BE2C (cell line): ENCODE results near the gene PITPNM1.
"Not testable (repeated sequence)": the region's sequence is repeated elsewhere in the genome, so short reads cannot be mapped to it uniquely, and the experiment has no call there.

Experiments used
- DNase-seq: peaks from one replicate; pipeline ENCODE4 v3.0.0-alpha.2; 2020
- H3K27me3 ChIP-seq: fragments of 250-450 bp; sonication (Bioruptor Pico); 2 replicates; pipeline ENCODE4 v1.5.1; 2020; ENCODE audit warnings: mild to moderate bottlenecking
- H3K36me3 ChIP-seq: fragments of 250-450 bp; sonication (Bioruptor Pico); 2 replicates; pipeline ENCODE4 v1.5.1; 2020; ENCODE audit warnings: mild to moderate bottlenecking
- H3K4me1 ChIP-seq: fragments of 250-450 bp; sonication (Bioruptor Pico); 2 replicates; pipeline ENCODE4 v1.5.1; 2020
- H3K4me3 ChIP-seq: 2 replicates; pipeline ENCODE4 v1.5.1; 2011; ENCODE audit warnings: low read depth, low read length
- H3K9me3 ChIP-seq: fragments of 250-450 bp; sonication (Bioruptor Pico); 2 replicates; pipeline ENCODE4 v1.5.1; 2020
- CTCF ChIP-seq: IDR thresholded peaks from 2 replicates; pipeline ENCODE4 v1.5.1; 2012; ENCODE audit warnings: mild to moderate bottlenecking, low read depth, low read length

The PITPNM1 gene

DNA sequence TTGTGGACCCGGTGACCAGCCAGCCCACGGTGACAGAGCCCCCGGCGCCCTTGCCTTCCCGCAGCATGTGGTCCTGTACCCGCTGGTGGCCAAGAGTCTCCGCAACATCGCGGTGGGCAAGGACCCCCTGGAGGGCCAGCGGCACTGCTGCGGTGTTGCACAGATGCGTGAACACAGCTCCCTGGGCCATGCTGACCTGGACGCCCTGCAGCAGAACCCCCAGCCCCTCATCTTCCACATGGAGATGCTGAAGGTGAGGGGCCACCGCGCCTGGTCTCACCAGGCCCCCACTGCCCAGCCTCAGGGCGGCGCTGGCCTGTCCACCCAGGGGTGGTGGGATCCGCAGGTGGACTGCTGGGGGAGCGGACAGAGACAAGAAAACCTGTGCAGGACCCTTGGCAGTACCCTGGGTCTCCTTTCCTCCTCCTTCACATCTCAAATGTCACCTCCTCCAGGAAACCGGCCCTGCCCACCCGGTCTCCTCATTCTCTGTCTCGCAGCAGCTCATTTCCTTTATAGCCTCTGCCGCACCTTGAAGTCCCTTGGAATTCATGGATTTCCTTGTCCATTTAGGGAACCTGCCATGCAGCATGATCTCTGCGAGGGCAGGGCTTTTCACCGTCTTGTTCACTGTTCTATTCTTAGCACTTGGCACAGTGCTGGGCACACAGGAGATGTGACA, 15.8 kb downstream of the PITPNM1 start:
- Histone ChIP-seq H3K36me3 (peaks cover 9% of the 10 kb centered on the region), H3K27me3 (no peaks in the 10 kb centered on the region), H3K9me3 (no peaks in the 10 kb centered on the region), H3K4me3 (no peak overlapping the region), H3K4me1 (no peaks in the 10 kb centered on the region)
- no peak for TF ChIP-seq CTCF
- no peak for DNase-seq

DNA sequence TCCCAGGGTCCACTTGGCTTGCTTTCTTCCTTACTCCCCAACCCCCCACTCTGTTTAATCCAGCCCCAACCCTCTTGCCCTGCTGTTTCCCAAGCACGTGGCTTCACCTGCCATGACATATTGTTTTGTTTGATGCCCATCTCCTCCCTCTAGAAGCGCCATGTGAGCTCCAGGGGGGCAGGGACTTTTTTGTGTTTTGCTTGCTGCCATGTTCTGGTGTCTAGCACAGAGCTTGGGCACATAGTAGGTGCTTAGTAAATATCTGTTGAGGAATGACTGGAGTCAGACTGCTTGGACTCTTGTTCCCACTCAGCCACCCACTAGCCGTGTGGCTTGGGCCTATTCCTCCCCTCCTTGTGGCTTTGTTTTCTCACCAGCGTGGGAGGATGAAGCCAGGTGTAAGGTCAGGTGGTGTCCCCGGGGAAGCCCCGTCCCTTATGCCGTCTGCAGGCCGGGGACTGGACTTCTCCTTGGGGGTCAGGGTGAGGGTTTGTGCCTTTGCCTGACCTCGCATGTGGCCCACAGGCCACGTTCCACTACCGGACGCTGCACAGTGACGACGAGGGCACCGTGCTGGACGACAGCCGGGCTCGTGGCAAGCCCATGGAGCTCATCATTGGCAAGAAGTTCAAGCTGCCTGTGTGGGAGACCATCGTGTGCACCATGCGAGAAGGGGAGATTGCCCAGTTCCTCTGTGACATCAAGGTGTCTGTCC, 18.5 kb downstream of the PITPNM1 start:
- no peaks in the 10 kb centered on the region for H3K4me1 ChIP-seq
- peaks cover 9% of the 10 kb centered on the region for H3K36me3 ChIP-seq
- no peak for TF ChIP-seq CTCF
- 0 out of 2 replicates have a peak, but pooled peaks cover 8% of the 10 kb centered on the region for H3K9me3 ChIP-seq
- no peaks in the 10 kb centered on the region for H3K27me3 ChIP-seq
- no peak for DNase-seq
- H3K4me3 ChIP-seq, result no peak overlapping the region

DNA sequence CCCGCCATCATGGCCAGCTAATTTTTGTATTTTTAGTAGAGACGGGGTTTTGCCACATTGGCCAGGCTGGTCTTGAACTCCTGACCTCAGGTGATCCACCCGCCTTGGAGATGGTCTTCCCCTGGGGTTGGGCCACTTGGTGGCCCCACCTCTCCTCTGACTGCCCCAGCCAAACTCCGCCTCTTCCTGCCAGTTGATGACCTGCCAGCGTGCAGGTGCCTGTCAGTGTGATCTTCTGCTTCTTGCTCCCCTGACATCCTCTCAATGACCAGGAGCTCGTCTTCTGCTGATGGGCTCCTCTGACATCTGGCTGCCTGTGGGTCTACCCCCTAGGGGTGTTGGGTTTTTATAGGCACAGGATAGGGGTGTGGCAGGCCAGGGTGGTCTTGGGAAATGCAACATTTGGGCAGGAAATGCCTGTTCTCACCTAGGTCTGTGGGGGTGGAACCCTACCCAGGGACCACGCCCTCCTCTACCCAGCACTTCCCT, 19.2 kb downstream of the PITPNM1 start:
- DNase-seq, H3K4me1 ChIP-seq, H3K4me3 ChIP-seq, H3K27me3 ChIP-seq, H3K9me3 ChIP-seq, H3K36me3 ChIP-seq: not testable (repeated sequence)

DNA sequence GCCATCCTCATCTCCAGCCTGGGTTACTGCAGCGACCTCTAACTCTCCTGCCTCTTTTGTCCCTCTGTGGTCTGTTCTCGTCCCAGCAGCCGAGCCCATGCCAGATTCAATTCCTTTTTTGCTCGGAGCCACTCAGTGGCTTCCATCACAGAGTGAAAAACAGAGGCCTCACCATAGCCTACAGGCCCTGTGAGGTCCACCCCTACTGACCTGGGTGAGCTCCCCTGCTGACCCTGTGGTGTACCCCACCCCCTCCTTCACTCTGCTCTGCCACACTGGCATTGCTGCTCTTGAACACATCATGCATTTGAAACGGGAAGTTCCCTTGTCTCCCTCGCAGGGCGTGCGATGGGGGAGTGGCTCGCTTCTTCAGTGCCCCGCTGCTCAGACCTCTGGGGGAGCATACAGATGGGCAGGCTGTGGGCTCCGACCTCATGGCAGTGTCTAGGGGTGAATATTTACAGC, 20.3 kb downstream of the PITPNM1 start:
- TF ChIP-seq CTCF, result no peak
- Histone ChIP-seq H3K9me3 (0 out of 2 replicates have a peak, but pooled peaks cover 8% of the 10 kb centered on the region), H3K4me3 (no peak overlapping the region), H3K36me3 (peaks cover 3% of the 10 kb centered on the region), H3K27me3 (no peaks in the 10 kb centered on the region), H3K4me1 (no peaks in the 10 kb centered on the region)
- no peak for DNase-seq

- TF ChIP-seq CTCF, result no peak
- Histone ChIP-seq H3K36me3 (peaks cover 3% of the 10 kb centered on the region), H3K9me3 (0 out of 2 replicates have a peak, but pooled peaks cover 8% of the 10 kb centered on the region), H3K4me3 (no peak overlapping the region), H3K27me3 (no peaks in the 10 kb centered on the region), H3K4me1 (no peaks in the 10 kb centered on the region)
- no peak for DNase-seq
Measured at GRCh38 chr11:67483831-67484665, 21.1 kb downstream of the PITPNM1 start.
